H54 (cell line): ENCODE measurements around the gene PRDM16.

Source experiments
- DNase-seq: peaks from one replicate; pipeline ENCODE4 v3.0.0; 2011; ENCODE audit warnings: low spot score, mixed read lengths; ENCODE audit not compliant: insufficient read length
- FAIRE-seq: peaks from 3 replicates; lab custom pipeline; 2011; peaks lifted over from hg19 to GRCh38; lab: Jason Lieb, UNC
- POLR2A ChIP-seq: IDR thresholded peaks from 2 replicates; pipeline ENCODE4 v1.6.1; 2011; ENCODE audit warnings: low read depth, mild to moderate bottlenecking, low read length

The PRDM16 gene

GRCh38 chr1:3173381-3173980, 104.5 kb downstream of the PRDM16 start:
- no peak for TF ChIP-seq POLR2A
- no peak for FAIRE-seq
- DNase-seq = no peak

DNA sequence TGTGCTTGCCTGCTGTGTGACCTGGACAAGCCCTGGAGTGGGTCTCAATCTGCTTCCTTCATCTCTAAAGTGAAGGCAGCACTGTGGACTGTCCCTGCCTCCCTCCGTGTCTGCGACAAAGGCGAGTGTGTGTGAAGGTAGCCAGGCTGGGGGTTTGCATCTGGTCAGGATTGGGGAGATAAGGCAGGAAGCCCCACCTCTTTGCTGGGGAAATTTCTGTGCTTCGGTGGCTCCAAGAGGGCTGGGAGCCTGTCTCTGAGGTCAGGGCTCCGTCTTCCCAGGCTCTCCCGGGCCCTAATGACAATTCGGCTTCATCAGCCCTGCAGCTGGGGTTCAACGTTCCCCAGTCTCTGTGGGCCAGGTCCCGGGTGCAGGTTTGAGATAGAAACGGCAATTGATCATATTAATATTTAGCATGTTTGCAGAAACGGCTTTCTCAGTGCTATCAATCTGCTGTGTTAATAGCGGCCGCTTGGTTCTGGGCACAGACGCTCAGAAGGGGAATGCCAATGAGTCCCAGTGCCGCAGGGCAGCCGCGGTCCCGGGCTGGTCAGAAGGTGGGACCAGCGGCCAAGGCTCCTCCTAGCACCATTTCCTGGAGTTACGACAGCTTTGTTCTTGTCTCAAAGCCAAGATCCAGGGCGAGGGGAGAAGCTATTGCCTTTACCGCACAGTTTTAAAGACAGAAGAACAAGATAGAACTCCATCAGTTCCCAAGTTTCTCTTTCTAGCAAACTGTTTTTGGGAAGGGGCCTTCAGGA, 105.7 kb downstream of the PRDM16 start:
- TF ChIP-seq POLR2A = no peak
- FAIRE-seq (no peak), DNase-seq (no peak)

DNA sequence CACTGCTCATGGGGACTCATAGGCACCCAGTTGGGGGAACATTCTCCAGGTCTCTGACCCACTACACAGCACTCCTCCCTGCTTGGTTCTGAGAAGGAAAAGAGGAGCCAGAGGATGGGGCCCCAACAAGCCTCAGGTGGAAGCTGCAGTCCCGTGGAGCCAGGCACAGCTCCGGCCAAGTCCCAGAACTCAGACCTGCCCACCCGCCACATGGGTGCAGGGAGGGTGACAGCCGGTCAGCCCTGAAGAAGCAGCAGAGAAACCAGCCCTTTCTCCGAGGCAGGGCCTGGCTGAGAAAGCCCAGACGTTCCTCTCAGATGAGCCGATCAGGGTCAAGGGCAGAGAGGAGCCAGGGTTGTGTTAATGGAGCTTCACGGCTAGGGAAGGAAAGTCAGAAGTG, 106.5 kb downstream of the PRDM16 start:
- no peak for TF ChIP-seq POLR2A
- no peak for FAIRE-seq
- DNase-seq = no peak

DNA sequence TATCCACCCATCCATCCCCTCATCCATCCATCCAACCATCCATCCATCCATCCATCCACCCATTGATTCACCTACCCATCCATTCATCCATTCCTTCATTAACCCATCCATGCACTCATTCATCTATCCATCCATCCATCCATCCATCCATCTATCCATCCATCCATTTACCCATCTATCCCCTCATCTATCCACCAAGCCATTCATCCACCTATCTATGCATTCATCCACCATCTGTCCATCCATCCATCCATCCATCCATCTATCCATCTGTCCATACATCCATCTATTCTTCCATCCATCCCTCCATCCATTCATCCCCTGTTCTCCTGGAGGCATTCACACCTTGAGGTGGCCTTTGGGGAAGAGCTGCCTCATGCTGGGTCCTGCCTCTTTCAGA, 107.0 kb downstream of the PRDM16 start:
- FAIRE-seq (no peak), DNase-seq (no peak)
- no peak for TF ChIP-seq POLR2A

GRCh38 chr1:3176820-3177219, 107.8 kb downstream of the PRDM16 start:
- FAIRE-seq (no peak), DNase-seq (no peak)
- no peak for TF ChIP-seq POLR2A

GRCh38 chr1:3178279-3178678, 109.3 kb downstream of the PRDM16 start:
- FAIRE-seq (no peak), DNase-seq (no peak)
- TF ChIP-seq POLR2A = no peak

- TF ChIP-seq POLR2A = no peak
- no peak for FAIRE-seq
Observed at GRCh38 chr1:3179471-3179870, 110.5 kb downstream of the PRDM16 start.

DNA sequence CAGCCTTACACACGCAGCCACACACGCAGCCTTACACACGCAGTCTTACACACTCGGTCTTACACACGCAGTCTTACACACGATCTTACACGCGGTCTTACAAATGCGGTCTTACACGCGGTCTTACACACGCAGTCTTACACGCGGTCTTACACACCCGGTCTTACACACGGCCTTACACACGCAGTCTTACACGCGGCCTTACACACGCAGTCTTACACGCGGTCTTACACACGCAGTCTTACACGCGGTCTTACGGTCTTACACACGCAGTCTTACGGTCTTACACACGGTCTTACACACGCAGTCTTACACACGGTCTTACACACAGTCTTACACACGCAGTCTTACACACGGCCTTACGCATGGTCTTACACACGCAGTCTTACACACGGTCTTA, 111.9 kb downstream of the PRDM16 start:
- DNase-seq (no peak), FAIRE-seq (no peak)
- no peak for TF ChIP-seq POLR2A

More at GRCh38 chr1:3179471-3179870, 110.5 kb downstream of the PRDM16 start:
- DNase-seq = no peak

DNA sequence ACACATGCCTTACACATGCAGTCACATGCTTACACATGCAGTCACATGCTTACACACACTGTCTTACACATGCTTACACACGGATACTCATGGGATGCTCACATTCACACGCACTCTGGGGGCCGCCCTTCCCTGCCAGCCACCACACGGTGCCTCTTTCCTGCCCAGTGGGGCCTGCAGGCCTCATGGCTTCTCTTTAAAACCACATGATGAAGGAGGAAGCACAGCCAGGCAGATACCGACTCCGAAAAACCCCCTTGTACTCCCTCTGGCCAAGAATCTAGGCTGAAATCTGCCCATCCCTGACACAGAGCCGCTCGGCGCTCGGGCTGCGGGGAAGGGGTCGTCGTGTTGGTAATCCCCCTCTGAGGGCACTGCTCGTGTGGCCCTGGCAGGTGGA, 113.0 kb downstream of the PRDM16 start:
- DNase-seq (no peak), FAIRE-seq (no peak)
- no peak for TF ChIP-seq POLR2A

DNA sequence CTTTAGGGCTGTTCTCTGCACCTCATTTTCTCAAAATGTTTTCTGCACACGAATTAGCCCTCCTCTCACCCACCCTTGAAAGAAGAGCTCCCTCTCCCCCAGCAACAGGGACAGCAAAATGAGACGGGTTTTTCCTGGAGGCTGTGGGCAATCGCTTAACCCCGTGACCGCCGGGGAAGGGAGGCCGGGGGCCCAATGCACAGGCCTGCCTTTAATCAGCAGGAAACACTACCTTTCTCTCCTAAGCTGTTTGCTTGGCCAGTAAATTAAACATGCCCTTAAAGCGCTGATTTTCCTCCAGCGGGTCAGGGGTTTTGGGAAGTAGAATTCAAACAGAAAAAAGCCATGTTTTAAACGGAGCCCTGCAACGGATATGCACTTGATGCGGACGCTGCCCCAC, 114.4 kb downstream of the PRDM16 start:
- FAIRE-seq (no peak), DNase-seq (no peak)
- no peak for TF ChIP-seq POLR2A

DNA sequence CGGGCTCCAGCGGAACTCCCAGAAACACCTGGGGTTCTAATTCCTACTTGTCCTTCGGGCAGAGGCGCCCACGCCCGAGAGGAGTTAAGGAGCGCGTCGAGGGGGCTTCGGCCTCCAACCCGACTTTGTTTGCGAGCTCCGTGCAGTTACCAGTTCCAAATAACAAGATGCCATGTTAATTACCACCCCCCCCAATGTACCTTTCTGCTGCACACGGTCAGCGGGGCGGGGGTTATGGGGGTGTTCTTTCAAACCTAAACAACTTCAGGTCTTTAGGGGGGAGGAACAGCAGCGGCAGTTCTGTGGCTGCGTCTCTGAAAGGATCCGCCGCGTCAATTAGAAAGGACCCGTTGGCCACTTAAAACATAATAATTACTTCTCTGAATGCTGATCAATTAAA, 114.8 kb downstream of the PRDM16 start:
- no peak for TF ChIP-seq POLR2A
- DNase-seq (no peak), FAIRE-seq (no peak)

- no peak for FAIRE-seq
- no peak for TF ChIP-seq POLR2A
- DNase-seq = no peak
Observed at GRCh38 chr1:3184666-3185065, 115.7 kb downstream of the PRDM16 start.

- no peak for TF ChIP-seq POLR2A
Observed at GRCh38 chr1:3185896-3186525, 117.0 kb downstream of the PRDM16 start.

DNA sequence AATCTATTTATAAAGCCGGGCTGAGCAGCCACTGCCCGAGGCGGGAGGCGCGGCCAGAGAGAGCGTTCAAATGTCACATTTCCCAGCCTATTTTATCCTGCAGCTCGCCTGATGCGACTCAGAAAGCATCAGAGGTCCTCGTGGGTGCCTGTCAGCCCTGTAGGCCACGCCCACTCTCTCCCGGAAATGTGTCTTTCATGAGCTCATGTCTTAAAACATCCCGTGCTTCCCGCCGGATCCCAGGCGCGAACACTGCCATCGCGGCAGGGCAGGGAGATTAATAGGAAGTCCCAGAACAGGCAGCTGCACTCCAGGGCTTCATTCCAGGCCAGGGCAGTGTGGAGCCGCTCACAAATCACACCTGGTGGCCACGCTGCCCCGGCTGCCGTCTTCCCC, 117.5 kb downstream of the PRDM16 start:
- FAIRE-seq = no peak
- no peak for TF ChIP-seq POLR2A
- DNase-seq = no peak

More at GRCh38 chr1:3185896-3186525, 117.0 kb downstream of the PRDM16 start:
- no peak for DNase-seq
- FAIRE-seq = no peak
